NCI-H446 treated with DMSO at 0.1 percent for 48 hours (cell line): ENCODE measurements around the gene ZNF784.

Experiments used
- DNase-seq: peaks from one replicate; lab custom pipeline; 2025; lab: John Stamatoyannopoulos, UW

The ZNF784 gene

DNA sequence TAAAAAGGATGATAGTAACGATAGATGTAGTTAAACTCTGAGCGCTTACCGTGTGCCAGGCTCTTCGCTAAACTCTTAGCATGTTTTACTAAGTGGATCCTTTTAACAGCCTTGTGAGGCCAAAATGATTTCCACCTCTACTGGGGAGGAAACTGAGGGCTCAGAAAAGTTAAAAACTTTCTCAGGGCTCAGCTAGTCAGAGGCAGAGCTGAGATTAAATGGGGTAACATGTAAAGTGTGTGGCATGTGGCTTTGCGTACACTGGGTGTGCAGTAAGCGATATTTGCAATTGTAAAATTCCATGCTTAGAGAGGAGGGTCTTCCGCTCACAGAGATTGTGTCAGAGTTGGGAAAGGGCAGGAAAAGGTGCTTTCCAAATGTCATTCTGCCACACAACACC lies 32.2 kb upstream of the ZNF784 start:
- no peak for DNase-seq

DNA sequence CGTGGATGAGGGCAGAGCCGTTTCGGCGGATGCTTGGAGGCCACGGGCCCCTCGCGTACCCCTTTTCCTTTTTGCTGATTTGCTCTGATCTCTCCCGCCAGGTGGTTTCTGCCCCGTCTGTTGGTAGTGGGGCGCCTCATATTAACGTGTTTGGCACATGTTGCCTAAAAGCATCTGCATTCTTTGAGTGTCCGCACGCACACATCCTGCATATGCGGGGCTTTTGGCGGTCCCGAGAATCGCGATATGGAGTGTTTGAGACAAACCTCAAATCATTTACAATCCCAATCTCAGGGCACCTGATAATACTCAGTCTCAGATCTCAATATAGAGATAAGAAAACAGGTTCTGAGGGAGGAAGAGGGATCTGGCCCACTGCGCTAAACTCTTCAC lies 31.3 kb upstream of the ZNF784 start:
- no peak for DNase-seq

DNA sequence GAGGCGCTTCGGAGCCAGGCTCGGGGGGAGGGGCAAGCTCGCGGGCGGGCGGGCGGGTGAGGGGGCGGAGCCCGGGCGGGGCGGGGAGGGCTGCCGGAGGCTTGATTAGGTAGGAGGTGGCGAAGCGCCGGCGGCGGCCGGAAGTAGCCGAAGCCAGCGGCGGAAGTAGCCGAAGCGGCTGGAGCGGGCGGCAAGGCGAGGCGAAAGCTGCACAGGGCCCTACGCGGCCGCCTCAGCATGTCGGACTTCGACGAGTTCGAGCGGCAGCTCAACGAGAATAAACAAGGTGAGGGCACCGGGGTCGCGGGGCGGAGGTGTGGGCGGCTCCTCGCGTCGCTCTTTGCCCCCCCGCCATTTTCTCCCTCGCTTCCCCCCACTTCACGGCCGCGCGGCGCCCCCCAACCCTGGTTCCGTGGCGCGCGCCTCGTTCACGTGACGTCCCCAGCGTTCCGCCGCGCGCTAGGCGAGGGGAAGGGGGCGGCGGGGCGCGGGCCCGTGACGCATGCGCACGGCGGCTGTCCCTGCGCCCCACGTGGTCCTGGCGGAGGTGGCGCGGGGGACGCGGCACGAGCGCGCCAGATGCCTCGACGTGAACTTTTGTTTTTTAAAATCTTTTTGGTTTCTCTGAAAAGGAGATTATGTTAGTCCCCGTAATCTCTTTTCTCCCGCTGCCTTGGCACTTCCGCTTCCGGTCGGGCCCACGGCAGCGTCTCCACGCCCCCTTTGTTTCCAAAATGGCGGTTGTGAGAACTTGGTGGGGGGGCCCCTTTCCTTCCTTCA lies 30.7 kb upstream of the ZNF784 start, which contains the start of gene U2AF2:
Gene U2AF2, plus strand, starts transcription at position 168 of the 780 bp plus-strand sequence. Its CDS starts 70 bp downstream, at position 238.
- peak; percentile 96 for DNase-seq

DNA sequence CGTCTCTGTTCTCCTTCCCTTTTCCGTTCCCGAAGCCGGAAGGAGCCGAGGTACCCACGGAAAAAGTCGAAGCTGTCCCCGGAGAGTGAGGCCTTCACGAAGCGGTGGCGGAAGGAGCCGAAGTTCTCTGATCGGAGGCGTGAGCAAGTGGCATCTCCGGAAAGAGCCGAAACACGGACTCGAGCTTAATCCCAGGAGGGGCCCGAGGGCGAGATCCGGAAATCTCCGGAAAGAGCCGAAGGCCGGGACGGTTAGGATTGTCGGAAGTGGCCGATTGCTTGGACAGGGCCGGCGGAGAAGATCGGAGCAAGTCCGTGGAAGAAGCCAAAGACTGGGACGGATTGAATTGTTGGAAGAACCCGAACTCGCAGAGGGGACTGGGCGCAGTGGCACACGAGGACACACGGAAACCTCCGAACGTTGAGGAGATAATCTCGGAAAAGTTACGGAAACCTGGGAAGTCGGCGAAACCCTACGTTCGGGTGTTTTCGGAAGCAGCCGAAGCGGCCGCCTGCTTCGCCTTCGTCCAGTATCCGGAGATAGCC lies 30.0 kb upstream of the ZNF784 start:
- peak; percentile 98 for DNase-seq

DNA sequence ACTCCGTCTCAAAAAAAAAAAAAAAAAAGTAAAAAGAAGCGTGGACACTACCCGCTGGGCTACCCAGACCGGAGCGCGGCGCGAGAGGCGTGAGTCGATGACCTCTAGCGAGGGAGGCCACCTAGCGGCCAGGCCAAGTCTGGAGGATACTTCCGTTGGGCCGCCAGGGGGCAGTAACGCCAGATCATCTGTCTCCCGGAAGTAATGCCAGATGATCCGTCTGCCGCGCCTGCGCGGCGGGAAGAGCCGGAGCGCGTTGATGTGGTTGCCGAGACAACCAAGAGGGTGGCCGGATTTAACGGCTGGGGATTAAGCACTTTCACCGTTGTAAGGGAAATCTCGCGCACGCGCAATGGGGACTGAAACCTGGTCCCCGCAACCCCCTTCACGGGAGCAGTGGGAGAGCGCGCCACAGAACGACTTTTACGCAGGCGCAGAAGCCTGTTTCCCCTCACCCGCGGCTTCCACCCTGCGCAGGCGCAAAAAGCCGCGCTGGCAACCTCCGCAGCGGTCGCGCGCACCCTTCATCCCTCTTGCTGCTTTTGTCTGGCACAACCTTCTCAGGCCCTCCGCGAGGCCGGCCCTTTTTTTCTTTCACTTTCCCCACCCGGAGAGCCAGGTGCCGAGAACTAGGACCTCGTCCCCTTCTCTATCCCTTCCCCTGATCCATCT lies 29.4 kb upstream of the ZNF784 start:
- peak; percentile 98 for DNase-seq

DNA sequence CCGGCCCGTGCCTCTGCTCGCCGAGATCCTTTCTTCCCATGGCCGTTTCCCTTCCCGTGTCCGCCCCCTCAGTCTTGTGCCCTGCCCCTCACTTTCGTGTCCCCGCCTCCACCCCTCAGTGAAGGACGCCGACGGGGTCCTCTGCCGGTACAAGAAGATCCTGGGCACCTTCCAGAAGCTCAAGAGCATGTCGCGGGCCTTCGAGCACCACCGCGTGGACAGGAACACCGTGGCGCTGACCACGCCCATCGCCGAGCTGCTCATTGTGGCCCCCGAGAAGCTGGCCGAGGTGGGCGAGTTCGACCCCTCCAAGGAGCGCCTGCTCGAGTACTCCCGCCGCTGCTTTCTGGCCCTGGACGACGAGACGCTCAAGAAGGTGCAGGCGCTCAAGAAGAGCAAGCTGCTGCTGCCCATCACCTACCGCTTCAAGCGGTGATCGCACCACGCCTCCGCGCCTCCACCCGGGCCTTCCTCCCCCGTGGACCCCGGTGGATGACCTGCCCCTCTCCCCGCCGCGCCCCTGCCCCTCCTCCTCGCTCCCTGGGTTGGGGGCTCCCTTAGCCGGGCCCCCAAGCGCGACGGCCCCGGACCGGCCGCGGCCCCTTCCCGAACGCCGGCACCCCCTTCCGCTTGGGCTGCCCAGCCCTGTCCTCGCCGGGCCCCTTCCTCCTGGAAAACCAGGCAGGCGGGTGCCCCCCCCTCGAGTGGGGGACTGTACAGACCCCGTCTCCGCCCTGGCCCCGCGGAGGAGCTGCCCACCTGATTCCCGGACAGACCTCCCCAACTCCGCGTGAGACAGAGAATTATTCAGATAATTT lies 28.2 kb upstream of the ZNF784 start:
- no peak for DNase-seq

DNA sequence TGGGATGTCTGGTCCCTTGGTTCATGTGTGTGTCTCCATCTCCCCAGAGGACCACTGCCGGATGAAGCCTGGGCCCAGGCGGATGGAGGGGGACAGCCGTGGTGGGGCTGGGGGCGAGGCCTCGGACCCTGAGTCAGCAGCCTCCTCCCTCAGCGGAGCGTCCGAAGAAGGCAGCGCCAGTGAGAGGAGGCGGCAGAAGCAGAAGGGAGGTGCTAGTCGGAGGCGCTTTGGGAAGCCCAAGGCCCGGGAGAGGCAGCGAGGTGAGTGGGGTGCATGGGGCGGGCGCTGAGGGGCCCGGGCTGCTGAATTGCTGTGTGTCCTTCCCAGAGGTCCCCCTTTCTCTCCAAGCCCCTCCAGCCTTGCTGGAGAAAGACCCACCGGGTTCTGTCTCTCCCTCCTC lies 26.9 kb upstream of the ZNF784 start:
- no peak for DNase-seq

DNA sequence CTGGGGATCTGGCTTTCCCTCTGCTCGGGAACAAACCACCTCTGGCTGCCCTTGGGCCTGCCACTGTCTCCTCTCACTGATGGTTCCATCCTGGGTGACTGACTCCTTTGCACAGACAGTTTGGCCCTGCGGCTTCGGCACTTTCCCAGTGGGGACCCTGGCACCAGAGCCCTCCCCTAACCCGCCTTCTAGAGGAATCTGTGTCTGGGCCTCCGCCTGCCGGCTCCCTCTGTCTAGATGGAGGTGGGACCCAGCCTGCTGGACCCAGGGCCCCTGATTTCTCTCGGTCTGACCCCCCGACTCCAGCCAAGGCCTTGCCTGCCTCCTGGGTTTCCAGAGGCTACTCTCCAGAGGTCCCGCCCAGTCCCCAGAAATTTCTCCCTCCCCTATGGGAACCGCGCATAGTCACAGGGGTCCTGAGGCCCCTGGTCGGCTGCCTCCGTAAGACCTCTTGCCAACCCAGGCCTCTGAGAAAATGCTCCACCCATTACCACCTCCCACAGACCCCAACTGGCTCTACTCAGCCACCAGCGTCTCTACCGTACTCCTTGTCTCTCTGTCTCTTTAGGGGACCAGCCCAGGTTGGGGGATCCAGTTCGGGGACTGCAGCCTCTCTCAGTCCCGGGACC lies 26.4 kb upstream of the ZNF784 start:
- DNase-seq, result no peak

DNA sequence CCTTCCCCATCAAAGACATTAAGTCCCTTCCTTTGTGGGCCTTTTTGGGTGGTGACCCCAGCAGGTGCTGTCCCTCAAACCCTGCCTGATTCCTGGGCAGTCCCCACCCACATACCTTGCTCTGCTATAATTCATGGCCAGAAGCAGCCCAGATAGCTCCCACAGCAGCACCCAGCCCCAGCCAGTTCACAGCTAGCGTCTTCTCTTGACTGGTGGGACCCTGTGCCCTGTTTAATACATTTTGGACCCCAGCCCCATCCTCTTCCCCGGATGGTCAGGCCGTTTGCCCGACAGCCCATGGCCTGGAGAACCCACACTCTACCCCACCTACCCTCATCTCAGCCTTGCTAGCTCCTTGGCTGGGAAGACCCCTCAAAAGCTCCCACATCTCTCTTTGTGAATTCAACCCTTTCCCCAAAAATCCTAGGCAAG lies 25.8 kb upstream of the ZNF784 start:
- DNase-seq, result no peak

DNA sequence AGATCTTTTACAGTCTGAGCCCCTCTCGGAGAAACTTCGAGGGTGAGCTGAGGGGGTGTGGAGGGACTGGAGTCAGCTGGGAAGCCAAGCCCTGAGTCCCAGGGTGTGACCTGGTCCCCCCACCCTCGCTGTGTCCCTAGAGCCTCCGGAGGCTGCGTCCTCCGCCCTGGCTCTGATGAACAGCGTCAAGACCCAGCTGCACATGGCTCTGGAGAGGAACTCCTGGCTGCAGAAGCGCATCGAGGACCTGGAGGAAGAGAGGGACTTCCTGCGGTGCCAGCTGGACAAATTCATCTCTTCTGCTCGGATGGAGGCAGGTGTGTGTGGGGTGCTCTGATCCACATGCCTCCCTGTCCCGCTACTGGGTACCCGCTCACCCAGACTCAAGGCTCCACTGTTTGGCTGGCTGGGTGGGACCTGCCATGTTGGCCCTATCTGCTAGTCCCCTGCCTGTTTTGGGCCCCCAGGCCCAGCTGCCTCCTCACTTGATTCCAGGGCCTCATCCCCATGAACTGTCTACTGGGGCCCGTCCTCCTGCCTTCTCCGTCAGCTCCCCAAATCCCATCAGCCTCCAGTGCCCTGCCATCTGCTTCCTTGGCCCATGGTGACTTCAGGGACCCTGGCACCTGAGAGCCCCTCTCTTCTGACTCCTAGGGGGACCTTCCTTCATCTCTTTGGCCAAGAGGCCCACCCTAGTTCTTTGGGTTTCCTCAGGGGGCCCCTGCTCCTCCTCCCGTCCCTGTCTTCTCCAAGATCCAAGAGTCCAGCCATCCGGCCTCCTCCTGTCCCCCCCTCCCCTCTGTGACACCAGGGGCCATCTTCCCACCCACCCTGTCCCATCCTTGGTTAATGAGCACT lies 25.1 kb upstream of the ZNF784 start:
- no peak for DNase-seq

DNA sequence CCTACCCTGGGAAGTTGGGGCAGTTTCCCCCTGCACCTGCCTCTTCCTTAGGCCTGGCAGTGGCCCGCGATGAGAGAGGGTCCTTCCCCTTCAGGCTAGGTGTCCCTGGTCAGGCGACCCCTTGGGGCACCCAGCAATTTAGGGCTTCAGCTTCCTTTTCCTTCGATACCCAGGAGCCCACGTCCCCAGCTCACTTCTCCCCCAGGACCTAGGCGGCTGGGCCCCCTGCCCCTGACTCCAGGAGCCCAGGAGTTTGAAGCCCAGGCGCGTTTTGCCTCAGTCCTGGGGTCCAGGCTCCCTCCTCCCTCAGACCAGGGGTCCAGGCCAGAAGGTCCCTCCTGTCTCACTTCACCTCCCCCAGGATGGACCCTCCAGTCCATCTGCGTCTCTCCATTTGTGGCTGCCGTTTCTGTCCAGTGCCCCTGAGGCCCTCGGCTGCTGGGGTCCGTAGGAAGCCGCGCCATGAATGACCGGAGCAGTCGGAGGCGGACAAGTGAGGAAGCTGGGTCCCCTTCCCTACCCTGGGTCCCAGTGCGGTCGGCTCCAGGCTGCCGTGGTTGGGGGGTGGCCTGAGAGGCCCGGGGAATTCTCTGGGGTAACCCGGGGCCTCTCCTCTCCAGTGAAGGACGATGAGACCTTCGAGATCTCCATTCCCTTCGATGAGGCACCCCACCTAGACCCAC lies 24.4 kb upstream of the ZNF784 start:
- DNase-seq, result no peak

DNA sequence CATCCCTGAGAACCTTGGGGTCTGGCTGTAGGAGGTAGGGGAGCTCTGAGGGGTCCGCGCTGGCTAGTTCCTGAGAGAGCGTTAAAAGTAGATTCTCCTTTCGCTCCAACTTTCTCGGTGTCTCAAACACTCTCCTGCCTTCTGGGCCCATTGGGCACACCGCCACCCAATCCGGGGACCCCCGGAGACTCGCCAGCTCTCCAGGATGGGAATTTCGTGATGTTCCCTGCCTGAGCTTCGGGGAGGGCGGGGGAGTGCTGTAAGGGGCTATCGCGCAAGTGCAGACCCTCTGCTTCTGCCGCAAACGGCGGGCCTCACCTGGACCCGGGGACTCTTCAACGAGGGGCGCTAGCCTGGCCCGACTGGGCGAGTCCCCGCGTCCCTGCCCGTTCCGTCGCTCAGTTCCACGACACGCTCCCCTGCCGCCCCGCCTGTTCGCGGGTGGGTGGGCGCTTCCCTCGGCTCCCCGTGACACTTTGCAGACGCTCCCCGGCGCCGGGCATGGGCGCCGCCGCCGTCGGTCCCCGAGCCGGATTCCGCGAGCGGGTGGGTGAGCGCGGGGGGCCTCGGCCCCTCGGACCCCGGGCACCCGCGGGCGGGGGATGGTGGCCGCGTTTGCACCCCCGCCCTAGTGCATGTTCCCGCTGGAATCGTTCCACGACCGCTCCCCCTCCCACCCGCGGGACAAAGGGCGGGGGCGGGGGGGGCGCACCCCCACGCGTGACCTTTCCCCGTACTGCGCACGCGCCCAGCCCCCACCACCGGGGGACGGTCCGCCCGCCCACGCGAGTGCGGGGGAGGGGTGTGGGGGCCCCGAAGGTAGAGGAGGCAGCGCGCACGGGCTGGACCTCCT lies 23.6 kb upstream of the ZNF784 start, which contains the start of gene CCDC106:
Gene CCDC106, plus strand, starts transcription at position 481 of the 853 bp plus-strand sequence. CDS start 835 bp downstream, outside the sequence.
- DNase-seq, result peak; percentile 81

DNA sequence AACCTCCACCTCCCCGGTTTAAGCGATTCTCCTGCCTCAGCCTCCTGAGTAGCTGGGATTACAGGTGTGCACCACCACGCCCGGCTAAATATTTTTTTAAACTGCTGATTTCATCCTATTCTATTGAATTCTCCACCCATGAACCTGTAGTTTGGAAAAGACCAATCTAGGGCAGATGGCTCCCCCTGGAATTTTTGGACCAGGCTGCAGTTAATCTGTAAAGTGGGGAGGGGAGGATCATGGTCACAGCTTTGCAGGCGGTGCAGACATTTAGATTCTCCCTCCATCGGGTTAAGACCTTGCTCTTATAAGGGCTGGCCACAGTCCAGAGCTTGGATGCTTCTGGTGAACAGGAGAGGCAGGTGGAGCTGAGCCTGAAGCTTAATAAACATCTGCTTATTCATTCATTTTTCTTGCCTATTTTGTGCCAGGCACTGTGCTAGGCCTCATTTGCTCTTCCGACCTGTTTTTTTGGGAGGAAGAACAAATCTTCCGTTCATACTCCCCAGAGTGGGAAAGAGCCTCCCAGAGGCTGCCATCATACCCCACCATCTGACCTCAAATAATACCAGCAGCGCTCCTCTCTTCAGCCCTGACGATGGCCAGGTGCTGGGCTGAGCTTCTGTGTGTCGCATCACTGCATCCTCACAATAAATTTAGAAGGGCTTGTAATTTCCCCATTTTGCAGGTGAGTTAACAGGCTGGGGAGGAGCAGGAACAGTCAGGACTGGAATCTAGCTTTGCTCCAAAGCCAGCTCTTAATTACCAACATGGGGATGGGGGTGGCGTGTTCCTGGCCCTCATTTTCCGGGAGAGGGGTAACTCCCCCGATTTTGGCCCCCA lies 22.7 kb upstream of the ZNF784 start:
- DNase-seq, result no peak

DNA sequence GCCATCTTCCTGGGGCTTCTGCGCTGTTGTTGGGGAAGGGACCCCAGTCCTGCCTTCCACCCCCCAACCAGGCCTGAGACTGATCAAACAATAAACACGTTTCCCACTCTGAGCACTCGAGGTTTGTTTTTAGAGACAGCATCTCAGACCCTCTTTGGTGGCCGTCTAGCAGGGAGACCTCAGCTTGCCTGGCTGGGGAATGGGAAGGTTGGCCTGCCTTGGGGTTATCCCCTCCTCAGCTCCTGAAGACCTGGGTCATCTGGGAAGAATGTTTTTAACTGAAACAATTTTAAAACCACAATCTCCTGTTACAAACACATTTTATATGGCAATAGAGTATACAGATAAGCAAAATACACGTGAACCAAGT lies 21.1 kb upstream of the ZNF784 start:
- DNase-seq, result no peak

DNA sequence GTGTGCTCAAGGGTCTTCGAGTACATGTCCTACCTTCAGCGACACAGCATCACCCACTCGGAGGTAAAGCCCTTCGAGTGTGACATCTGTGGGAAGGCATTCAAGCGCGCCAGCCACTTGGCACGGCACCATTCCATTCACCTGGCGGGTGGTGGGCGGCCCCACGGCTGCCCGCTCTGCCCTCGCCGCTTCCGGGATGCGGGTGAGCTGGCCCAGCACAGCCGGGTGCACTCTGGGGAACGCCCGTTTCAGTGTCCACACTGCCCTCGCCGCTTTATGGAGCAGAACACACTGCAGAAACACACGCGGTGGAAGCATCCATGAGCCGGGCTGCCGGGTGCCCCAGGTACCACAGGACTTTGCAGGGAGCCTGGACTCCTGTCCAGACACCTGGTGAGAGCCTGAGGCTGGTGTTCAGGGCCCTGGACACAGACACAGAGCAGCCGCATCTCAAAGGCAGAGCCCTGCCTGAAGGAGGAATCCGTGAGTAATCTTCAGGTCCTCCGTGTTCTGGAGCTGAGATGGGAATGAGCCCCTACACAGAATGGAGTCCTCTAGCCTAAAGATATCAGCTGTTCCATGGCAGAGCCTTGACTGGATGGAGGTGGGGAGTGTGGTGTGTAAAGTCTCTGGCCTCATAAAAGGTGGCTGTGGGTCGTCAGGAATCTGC lies 20.6 kb upstream of the ZNF784 start:
- no peak for DNase-seq

DNA sequence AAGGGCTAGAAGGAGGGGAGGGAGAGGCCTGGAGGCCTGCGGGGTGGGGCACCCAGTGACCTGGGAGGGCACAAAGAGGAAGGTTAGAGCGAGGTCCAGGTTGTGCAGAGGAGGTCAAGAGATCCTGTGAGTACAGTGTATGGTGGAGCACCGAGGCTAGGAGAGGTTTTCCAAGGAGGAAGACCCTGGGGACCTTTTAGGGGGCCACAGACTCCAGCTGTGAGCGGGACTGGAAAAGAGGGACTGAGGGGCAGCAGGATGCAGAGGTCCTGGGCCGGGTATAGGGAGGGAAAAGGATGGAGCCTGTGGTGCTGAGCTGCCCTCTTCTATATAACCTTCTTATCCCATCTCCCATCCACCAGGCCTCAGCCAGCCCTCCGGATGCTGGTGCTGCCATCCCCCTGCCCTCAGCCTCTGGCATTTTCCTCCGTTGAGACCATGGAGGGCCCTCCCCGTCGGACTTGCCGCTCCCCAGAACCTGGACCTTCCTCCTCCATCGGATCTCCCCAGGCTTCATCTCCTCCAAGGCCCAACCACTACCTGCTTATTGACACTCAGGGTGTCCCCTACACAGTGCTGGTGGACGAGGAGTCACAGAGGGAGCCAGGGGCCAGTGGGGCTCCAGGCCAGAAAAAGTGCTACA lies 19.9 kb upstream of the ZNF784 start:
- DNase-seq, result no peak

DNA sequence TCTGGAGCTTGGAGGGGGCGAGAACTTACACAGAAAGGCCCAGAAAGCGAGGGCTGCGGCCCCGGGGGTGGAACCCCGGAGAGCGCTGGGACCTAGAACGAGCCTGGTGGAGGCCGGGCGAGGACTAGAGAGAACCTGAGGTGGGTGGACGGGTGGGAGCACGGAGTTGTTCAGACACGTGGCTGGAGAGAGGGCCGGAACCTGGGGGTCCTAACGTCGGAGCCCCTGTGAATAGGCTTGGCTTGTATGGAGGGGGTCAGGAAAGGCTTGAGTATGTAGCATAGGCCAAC lies 19.5 kb upstream of the ZNF784 start:
- DNase-seq, result no peak
